Measurements from ENCODE around the gene RHBG. TPM values are rescaled to one million over a fixed set of nuclear protein-coding genes. Genes with fewer than 3 reads are reported as not detected.

Gene RHBG
- total RNA-seq, 4 donors from 2014 or later = not detected

DNA sequence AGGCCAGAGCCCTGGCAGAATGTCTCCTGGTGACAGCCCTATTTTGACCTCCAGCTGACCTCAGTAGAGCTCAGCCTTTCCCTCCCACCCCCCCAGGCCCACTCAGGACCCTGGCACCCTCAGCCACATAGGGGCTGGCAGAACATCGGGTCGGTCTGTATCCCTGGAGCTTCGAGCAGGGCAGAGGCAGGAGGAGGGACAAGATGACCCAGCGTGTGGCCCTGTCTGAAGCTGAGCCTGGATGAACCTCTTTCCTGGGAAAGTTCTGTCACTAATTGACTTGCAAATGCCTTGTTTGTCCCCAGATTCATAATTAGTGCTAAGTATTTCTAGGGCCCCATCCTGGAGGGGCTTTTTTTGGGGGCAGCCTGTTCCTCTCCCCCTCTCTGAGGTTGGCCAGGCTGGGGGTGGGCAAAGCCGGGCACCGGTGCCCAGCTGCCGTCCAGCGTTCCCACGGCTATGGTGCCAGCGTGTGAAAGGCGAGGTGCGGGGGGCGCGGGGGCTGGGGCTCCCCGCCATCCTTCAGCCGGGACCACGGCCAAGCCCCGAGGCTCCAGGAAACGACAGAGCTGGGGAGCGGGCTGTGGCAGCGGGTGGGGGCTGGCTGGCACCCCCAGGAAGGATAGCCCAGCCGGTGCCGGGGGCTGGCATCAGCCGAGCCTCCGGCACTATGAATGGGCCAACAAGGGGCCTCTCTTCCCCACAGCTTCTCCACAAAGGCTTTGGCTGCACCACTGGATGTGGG, 31.4 kb downstream of the RHBG start:
- in situ Hi-C loops (cut with MboI; ENCODE audit: low pct_ligation_motif_present in 1 of 4, low pct_unique_long_range_greater_than_20kb in 1 of 4, low sequenced_read_pairs in 3 of 4) = no loop called here
- no peaks in the 10 kb centered on the region for H3K36me3 ChIP-seq
- no peak overlapping the region for H3K27ac ChIP-seq
- intact Hi-C loops (cut with DNase I; ENCODE audit: low total_unique reads) = no loop called here
- H3K4me1 ChIP-seq = no peaks in the 10 kb centered on the region
- no peak for DNase-seq
- H3K4me3 ChIP-seq = no peak overlapping the region
- WGBS, 2 donors (ENCODE audit: low coverage in 1 of 2) = 85% methylated on average over 22 of the region's 25 CpGs; no CpG with 5 or more reads in 1 of the 2 donors
- no peak for TF ChIP-seq EP300 (IDR thresholded peaks at IDR 0.05; ENCODE audit: low read depth)
- no peak for TF ChIP-seq POLR2AphosphoS5 (IDR thresholded peaks at IDR 0.05)
- TF ChIP-seq POLR2A (IDR thresholded peaks at IDR 0.05) = no peak
- TF ChIP-seq, protein P1, sequence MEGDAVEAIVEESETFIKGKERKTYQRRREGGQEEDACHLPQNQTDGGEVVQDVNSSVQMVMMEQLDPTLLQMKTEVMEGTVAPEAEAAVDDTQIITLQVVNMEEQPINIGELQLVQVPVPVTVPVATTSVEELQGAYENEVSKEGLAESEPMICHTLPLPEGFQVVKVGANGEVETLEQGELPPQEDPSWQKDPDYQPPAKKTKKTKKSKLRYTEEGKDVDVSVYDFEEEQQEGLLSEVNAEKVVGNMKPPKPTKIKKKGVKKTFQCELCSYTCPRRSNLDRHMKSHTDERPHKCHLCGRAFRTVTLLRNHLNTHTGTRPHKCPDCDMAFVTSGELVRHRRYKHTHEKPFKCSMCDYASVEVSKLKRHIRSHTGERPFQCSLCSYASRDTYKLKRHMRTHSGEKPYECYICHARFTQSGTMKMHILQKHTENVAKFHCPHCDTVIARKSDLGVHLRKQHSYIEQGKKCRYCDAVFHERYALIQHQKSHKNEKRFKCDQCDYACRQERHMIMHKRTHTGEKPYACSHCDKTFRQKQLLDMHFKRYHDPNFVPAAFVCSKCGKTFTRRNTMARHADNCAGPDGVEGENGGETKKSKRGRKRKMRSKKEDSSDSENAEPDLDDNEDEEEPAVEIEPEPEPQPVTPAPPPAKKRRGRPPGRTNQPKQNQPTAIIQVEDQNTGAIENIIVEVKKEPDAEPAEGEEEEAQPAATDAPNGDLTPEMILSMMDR (IDR thresholded peaks at IDR 0.05) = no peak
- no peaks in the 10 kb centered on the region for H3K9me3 ChIP-seq
- H3K27me3 ChIP-seq = peaks cover 37% of the 10 kb centered on the region

DNA sequence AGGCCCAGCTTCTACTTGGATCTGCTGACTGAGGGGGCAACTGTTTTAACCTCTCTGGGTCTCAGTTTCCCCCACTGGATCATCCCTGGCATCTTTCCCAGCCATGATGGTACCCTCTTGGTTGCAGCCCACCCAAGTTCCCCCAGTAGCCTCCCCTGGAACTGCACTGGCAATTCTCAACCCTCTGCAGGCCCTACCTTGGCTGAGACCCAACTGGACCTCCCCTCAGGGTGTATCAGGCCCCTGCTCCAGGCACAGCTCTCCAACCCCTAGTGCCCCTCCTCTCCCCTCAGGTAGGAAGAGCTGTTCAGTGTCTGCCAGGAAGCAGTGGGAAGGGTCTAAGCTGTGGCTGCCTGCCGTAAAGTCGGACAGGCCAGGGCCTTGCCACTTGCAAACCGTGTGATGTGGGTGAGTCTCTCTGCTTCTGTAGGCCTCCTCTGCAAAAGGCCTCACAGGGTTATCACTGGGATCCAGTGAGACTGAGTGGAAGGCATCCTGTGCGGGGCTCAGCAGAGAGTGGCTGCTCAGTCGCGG, 32.1 kb downstream of the RHBG start:
- DNase-seq = no peak
- intact Hi-C loops (cut with DNase I; ENCODE audit: low total_unique reads) = no loop called here
- Histone ChIP-seq H3K4me1 (no peaks in the 10 kb centered on the region), H3K9me3 (no peaks in the 10 kb centered on the region), H3K4me3 (no peak overlapping the region), H3K27ac (no peak overlapping the region), H3K27me3 (peaks cover 44% of the 10 kb centered on the region), H3K36me3 (no peaks in the 10 kb centered on the region)
- TF ChIP-seq, protein P1 (IDR thresholded peaks at IDR 0.05) = no peak
- TF ChIP-seq POLR2A (IDR thresholded peaks at IDR 0.05) = no peak
- no peak for TF ChIP-seq POLR2AphosphoS5 (IDR thresholded peaks at IDR 0.05)
- TF ChIP-seq EP300 (IDR thresholded peaks at IDR 0.05; ENCODE audit: low read depth) = no peak
- in situ Hi-C loops (cut with MboI; ENCODE audit: low pct_ligation_motif_present in 1 of 4, low pct_unique_long_range_greater_than_20kb in 1 of 4, low sequenced_read_pairs in 3 of 4) = no loop called here
- WGBS, 2 donors (ENCODE audit: low coverage in 1 of 2) = 77% methylated on average over 6 of the region's 6 CpGs; no CpG with 5 or more reads in 1 of the 2 donors

DNA sequence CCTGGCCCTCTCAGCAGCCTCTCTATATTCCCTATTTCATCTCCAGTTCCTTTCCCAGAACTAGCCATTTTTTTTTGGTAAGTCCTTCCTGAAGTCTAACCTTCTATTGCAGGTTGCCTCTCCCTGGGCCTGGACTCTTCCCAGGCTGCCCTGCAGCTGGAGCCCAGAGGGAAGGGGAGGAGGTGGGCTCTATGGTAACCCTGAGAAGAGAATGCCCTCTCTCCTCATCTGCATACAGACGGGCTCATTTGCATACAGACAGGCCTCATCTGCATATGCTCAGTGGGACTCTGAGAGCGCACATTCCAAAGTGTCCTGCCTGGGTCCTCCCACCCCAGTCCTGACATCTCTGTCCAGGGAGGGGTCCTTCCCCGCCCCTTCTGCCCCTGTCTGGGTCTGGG, 32.7 kb downstream of the RHBG start:
- intact Hi-C loops (cut with DNase I; ENCODE audit: low total_unique reads) (no loop called here), in situ Hi-C loops (cut with MboI; ENCODE audit: low pct_ligation_motif_present in 1 of 4, low pct_unique_long_range_greater_than_20kb in 1 of 4, low sequenced_read_pairs in 3 of 4) (no loop called here)
- no peak overlapping the region for H3K4me3 ChIP-seq
- TF ChIP-seq POLR2A (IDR thresholded peaks at IDR 0.05) (no peak), EP300 (IDR thresholded peaks at IDR 0.05; ENCODE audit: low read depth) (no peak), POLR2AphosphoS5 (IDR thresholded peaks at IDR 0.05) (no peak)
- TF ChIP-seq, protein P1 (IDR thresholded peaks at IDR 0.05) = no peak
- no peak for DNase-seq
- H3K27ac ChIP-seq = no peak overlapping the region
- H3K9me3 ChIP-seq = no peaks in the 10 kb centered on the region
- H3K27me3 ChIP-seq = peaks cover 50% of the 10 kb centered on the region
- no peaks in the 10 kb centered on the region for H3K36me3 ChIP-seq
- WGBS, 2 donors (ENCODE audit: low coverage in 1 of 2) = 62% methylated on average over 3 of the region's 3 CpGs; no CpG with 5 or more reads in 1 of the 2 donors
- H3K4me1 ChIP-seq = no peaks in the 10 kb centered on the region

DNA sequence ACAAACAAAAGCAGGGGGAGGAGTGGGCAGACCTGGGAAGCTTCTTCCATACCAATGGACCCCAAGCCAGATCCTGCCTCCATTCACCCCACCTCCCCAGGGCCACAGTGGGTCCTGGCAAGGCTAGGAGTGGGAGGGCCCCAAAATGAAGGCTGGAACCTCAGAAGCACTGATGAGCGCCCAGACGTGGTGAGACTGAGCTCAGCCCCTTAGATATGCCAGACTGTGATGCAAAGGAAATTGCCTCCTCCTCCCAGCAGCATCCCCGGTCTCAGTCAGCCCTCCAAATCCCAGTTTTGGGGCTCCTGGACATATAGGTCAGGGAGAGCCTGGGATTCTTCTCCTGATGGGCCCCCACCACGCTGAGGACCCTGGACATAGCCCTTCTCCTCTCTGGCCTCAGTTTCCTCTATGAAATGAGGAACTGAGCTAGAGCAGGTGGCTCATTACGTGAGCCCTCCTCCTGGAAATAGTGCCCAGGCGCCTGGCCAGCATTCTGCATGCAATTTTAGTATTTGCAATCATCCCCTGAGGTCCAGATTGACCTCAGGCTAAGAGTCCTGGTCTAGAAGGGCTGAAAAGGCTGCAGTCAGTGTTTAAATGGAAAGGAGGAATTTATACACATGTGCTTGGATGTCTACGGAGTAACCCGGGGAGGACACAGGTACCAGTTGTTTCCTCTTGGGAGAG, 33.5 kb downstream of the RHBG start:
- H3K27ac ChIP-seq = no peak overlapping the region
- no peaks in the 10 kb centered on the region for H3K4me1 ChIP-seq
- H3K36me3 ChIP-seq = no peaks in the 10 kb centered on the region
- intact Hi-C loops (cut with DNase I; ENCODE audit: low total_unique reads) (no loop called here), in situ Hi-C loops (cut with MboI; ENCODE audit: low pct_ligation_motif_present in 1 of 4, low pct_unique_long_range_greater_than_20kb in 1 of 4, low sequenced_read_pairs in 3 of 4) (no loop called here)
- TF ChIP-seq EP300 (IDR thresholded peaks at IDR 0.05; ENCODE audit: low read depth) (no peak), POLR2A (IDR thresholded peaks at IDR 0.05) (no peak), POLR2AphosphoS5 (IDR thresholded peaks at IDR 0.05) (no peak)
- TF ChIP-seq, protein P1 (IDR thresholded peaks at IDR 0.05) = no peak
- WGBS, 2 donors (ENCODE audit: low coverage in 1 of 2) = 7 to 33% methylated on average over 3 to 8 of the region's 8 CpGs
- no peaks in the 10 kb centered on the region for H3K9me3 ChIP-seq
- peaks cover 58% of the 10 kb centered on the region for H3K27me3 ChIP-seq
- no peak overlapping the region for H3K4me3 ChIP-seq
- DNase-seq = no peak
